ENCODE data around the gene PCDHGA3. TPM values are rescaled to one million over a fixed set of nuclear protein-coding genes. Genes with fewer than 3 reads are reported as not detected.
"Not testable (repeated sequence)": the region's sequence is repeated elsewhere in the genome, so short reads cannot be mapped to it uniquely, and the experiment has no call there.

The PCDHGA3 gene
- polyA plus RNA-seq, 1 of the 3 experiments (the other 2 are of a cell fraction), result 0.33 TPM

DNA sequence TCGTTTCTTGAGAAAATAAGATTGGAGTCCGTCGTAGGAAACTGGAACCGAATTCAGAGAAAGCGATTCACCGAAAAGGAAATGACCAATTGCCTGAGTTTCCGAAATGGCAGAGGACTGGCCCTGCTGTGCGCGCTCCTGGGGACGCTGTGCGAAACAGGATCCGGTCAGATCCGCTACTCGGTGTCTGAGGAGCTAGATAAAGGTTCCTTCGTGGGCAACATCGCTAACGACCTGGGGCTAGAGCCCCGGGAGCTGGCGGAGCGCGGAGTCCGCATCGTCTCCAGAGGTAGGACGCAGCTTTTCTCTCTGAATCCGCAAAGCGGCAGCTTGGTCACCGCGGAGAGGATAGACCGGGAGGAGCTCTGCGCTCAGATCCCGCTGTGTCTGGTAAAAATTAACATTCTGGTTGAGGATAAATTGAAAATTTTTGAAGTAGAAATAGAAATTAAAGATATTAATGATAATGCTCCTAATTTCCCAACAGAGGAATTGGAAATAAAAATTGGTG lies 379 bp downstream of the PCDHGA3 start:
- Histone ChIP-seq H3K4me1 (ENCODE audit: control insufficient read depth in 1 of 2, insufficient read depth in 2 of 2, low read depth in 1 of 2, low read length in 1 of 2) (no peaks in the 10 kb centered on the region), H3K79me2 (ENCODE audit: insufficient read depth) (no peaks in the 10 kb centered on the region), H3K27ac (ENCODE audit: low read depth in 2 of 2, low read length in 1 of 2) (no peak overlapping the region), H3K9me3 (no peaks in the 10 kb centered on the region), H2AFZ (ENCODE audit: low read depth) (peak overlapping the region; percentile 50; the same call in 1 of the 2 replicates), H3K9me2 (no peaks in the 10 kb centered on the region), H4K20me1 (ENCODE audit: insufficient read depth) (no peaks in the 10 kb centered on the region), H3K27me3 (ENCODE audit: insufficient read depth) (no peaks in the 10 kb centered on the region), H3K4me2 (no peak overlapping the region), H3F3A (replicated peaks; ENCODE audit: insufficient read depth) (no peaks in the 10 kb centered on the region), H3K9ac (no peak overlapping the region), H3K4me3 (ENCODE audit: low read depth in 2 of 2, low read length in 1 of 2) (no peak overlapping the region; a peak in 1 of 4 replicates), H3K36me3 (replicated peaks in 1 of 2; ENCODE audit: control insufficient read depth in 1 of 2, insufficient read depth in 2 of 2, low read length in 1 of 2) (no peaks in the 10 kb centered on the region)
- TF ChIP-seq, protein P1, sequence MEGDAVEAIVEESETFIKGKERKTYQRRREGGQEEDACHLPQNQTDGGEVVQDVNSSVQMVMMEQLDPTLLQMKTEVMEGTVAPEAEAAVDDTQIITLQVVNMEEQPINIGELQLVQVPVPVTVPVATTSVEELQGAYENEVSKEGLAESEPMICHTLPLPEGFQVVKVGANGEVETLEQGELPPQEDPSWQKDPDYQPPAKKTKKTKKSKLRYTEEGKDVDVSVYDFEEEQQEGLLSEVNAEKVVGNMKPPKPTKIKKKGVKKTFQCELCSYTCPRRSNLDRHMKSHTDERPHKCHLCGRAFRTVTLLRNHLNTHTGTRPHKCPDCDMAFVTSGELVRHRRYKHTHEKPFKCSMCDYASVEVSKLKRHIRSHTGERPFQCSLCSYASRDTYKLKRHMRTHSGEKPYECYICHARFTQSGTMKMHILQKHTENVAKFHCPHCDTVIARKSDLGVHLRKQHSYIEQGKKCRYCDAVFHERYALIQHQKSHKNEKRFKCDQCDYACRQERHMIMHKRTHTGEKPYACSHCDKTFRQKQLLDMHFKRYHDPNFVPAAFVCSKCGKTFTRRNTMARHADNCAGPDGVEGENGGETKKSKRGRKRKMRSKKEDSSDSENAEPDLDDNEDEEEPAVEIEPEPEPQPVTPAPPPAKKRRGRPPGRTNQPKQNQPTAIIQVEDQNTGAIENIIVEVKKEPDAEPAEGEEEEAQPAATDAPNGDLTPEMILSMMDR (IDR thresholded peaks at IDR 0.05), result 0 out of 2 replicates have a peak, but pooled peaks have one; percentile 4
- TF ChIP-seq, protein P2, sequence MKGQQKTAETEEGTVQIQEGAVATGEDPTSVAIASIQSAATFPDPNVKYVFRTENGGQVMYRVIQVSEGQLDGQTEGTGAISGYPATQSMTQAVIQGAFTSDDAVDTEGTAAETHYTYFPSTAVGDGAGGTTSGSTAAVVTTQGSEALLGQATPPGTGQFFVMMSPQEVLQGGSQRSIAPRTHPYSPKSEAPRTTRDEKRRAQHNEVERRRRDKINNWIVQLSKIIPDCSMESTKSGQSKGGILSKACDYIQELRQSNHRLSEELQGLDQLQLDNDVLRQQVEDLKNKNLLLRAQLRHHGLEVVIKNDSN (IDR thresholded peaks at IDR 0.05; ENCODE audit: borderline replicate concordance, low read depth), result no peak
- ChIA-PET CTCF (interaction anchor here (0.7 to 2.0 kb wide), 5 partner anchors 14 to 220 kb away, joined by 3 to 8 read pairs (median 3); partner anchors contain the start of genes PCDHGA1, PCDHGA7 and PCDHGB7), POLR2A (no interaction called here)
- no peak for DNase-seq
- WGBS (ENCODE audit: low lambda C conversion rate), result 64% methylated on average over 31 of the region's 31 CpGs

DNA sequence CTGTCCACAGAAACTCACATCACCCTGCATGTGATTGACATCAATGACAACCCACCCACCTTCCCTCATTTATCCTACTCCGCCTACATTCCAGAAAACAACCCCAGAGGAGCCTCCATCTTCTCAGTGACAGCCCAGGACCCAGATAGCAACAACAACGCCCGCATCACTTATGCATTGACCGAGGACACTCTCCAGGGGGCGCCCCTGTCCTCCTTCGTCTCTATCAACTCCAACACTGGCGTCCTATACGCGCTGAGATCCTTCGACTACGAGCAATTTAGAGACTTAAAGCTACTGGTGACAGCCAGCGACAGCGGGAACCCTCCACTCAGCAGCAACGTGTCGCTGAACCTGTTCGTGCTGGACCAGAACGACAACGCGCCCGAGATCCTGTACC lies 1.7 kb downstream of the PCDHGA3 start:
- no peak for TF ChIP-seq GATA2 (CRISPR knock-in tag; IDR thresholded peaks at IDR 0.05)
- TF ChIP-seq RCOR1 (IDR thresholded peaks at IDR 0.05; ENCODE audit: low read length), result no peak
- no peak for TF ChIP-seq POLR2AphosphoS5 (IDR thresholded peaks at IDR 0.05; ENCODE audit: low read depth, low read length)
- TF ChIP-seq MEF2A (IDR thresholded peaks at IDR 0.05; ENCODE audit: borderline replicate concordance, low read depth), result no peak
- TF ChIP-seq, protein P3, sequence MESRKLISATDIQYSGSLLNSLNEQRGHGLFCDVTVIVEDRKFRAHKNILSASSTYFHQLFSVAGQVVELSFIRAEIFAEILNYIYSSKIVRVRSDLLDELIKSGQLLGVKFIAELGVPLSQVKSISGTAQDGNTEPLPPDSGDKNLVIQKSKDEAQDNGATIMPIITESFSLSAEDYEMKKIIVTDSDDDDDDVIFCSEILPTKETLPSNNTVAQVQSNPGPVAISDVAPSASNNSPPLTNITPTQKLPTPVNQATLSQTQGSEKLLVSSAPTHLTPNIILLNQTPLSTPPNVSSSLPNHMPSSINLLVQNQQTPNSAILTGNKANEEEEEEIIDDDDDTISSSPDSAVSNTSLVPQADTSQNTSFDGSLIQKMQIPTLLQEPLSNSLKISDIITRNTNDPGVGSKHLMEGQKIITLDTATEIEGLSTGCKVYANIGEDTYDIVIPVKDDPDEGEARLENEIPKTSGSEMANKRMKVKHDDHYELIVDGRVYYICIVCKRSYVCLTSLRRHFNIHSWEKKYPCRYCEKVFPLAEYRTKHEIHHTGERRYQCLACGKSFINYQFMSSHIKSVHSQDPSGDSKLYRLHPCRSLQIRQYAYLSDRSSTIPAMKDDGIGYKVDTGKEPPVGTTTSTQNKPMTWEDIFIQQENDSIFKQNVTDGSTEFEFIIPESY (IDR thresholded peaks at IDR 0.05; ENCODE audit: borderline replicate concordance, low read depth), result no peak
- no peak for TF ChIP-seq NFIC (IDR thresholded peaks at IDR 0.05; ENCODE audit: borderline replicate concordance)
- TF ChIP-seq RFX5 (IDR thresholded peaks at IDR 0.05; ENCODE audit: low read length), result no peak
- TF ChIP-seq MXI1 (IDR thresholded peaks at IDR 0.05; ENCODE audit: low read depth, low read length), result no peak
- TF ChIP-seq ELF1 (IDR thresholded peaks at IDR 0.05), result no peak
- TF ChIP-seq, protein P4, sequence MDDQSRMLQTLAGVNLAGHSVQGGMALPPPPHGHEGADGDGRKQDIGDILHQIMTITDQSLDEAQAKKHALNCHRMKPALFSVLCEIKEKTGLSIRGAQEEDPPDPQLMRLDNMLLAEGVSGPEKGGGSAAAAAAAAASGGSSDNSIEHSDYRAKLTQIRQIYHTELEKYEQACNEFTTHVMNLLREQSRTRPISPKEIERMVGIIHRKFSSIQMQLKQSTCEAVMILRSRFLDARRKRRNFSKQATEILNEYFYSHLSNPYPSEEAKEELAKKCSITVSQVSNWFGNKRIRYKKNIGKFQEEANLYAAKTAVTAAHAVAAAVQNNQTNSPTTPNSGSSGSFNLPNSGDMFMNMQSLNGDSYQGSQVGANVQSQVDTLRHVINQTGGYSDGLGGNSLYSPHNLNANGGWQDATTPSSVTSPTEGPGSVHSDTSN (IDR thresholded peaks at IDR 0.05), result no peak
- ChIA-PET POLR2A (no interaction called here), CTCF (no interaction called here)

DNA sequence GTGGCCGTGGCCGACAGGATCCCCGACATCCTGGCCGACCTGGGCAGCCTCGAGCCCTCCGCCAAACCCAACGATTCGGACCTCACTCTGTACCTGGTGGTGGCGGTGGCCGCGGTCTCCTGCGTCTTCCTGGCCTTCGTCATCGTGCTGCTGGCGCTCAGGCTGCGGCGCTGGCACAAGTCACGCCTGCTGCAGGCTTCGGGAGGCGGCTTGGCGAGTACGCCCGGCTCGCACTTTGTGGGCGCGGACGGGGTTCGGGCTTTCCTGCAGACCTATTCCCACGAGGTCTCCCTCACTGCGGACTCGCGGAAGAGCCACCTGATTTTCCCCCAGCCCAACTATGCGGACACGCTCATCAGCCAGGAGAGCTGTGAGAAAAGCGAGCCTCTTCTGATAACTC lies 2.4 kb downstream of the PCDHGA3 start:
- CTCF ChIA-PET, result interaction anchor here (1.6 kb wide), 1 partner anchor 212 kb away, joined by 3 read pairs; no protein-coding TSS in a partner anchor

More for the DNA sequence above, 1.7 kb downstream of the PCDHGA3 start:
- no peak overlapping the region for H3K27ac ChIP-seq (ENCODE audit: low read depth in 2 of 2, low read length in 1 of 2)
- H3K9ac ChIP-seq, result no peak overlapping the region
- no peaks in the 10 kb centered on the region for H3K36me3 ChIP-seq (replicated peaks in 1 of 2; ENCODE audit: control insufficient read depth in 1 of 2, insufficient read depth in 2 of 2, low read length in 1 of 2)
- no peak overlapping the region for H3K4me2 ChIP-seq
- H3K9me3 ChIP-seq, result no peaks in the 10 kb centered on the region
- H3K4me3 ChIP-seq (ENCODE audit: low read depth in 2 of 2, low read length in 1 of 2), result no peak overlapping the region
- H3K9me2 ChIP-seq, result no peaks in the 10 kb centered on the region
- no peaks in the 10 kb centered on the region for H3K27me3 ChIP-seq (ENCODE audit: insufficient read depth)
- DNase-seq, result no peak
- no peaks in the 10 kb centered on the region for H3K79me2 ChIP-seq (ENCODE audit: insufficient read depth)
- H2AFZ ChIP-seq (ENCODE audit: low read depth), result no peak overlapping the region
- H3K4me1 ChIP-seq (ENCODE audit: control insufficient read depth in 1 of 2, insufficient read depth in 2 of 2, low read depth in 1 of 2, low read length in 1 of 2), result no peaks in the 10 kb centered on the region
- WGBS (ENCODE audit: low lambda C conversion rate), result 81% methylated on average over 19 of the region's 20 CpGs
- H4K20me1 ChIP-seq (ENCODE audit: insufficient read depth), result no peaks in the 10 kb centered on the region
- no peaks in the 10 kb centered on the region for H3F3A ChIP-seq (replicated peaks; ENCODE audit: insufficient read depth)

More for the DNA sequence above, 2.4 kb downstream of the PCDHGA3 start:
- H3K79me2 ChIP-seq (ENCODE audit: insufficient read depth); H3K9ac ChIP-seq; H3K9me2 ChIP-seq; POLR2A ChIA-PET; H3K36me3 ChIP-seq (replicated peaks in 1 of 2; ENCODE audit: control insufficient read depth in 1 of 2, insufficient read depth in 2 of 2, low read length in 1 of 2); H2AFZ ChIP-seq (ENCODE audit: low read depth); H3K4me1 ChIP-seq (ENCODE audit: control insufficient read depth in 1 of 2, insufficient read depth in 2 of 2, low read depth in 1 of 2, low read length in 1 of 2); H3K9me3 ChIP-seq; H3F3A ChIP-seq (replicated peaks; ENCODE audit: insufficient read depth); DNase-seq; H3K4me3 ChIP-seq (ENCODE audit: low read depth in 2 of 2, low read length in 1 of 2); H3K27ac ChIP-seq (ENCODE audit: low read depth in 2 of 2, low read length in 1 of 2); H3K4me2 ChIP-seq; H3K27me3 ChIP-seq (ENCODE audit: insufficient read depth); H4K20me1 ChIP-seq (ENCODE audit: insufficient read depth): not testable (repeated sequence)
- WGBS (ENCODE audit: low lambda C conversion rate), result 76% methylated on average over 9 of the region's 35 CpGs

Measured in SK-N-SH (cell line).